ENCODE data around the gene PRRT2.
"Not testable (repeated sequence)": the region's sequence is repeated elsewhere in the genome, so short reads cannot be mapped to it uniquely, and the experiment has no call there.

Gene PRRT2

GRCh38 chr16:29790949-29791844 lies 20.8 kb upstream of the PRRT2 start:
- DNase-seq: no peak

- DNase-seq: no peak
Observed at GRCh38 chr16:29791845-29792807, 19.9 kb upstream of the PRRT2 start.

- DNase-seq: not testable (repeated sequence)
Observed at GRCh38 chr16:29793153-29793552, 18.8 kb upstream of the PRRT2 start.

- no peak for DNase-seq
Observed at GRCh38 chr16:29794231-29794710, 17.7 kb upstream of the PRRT2 start.

GRCh38 chr16:29802416-29802935 lies 9.5 kb upstream of the PRRT2 start:
- DNase-seq: no peak

- no peak for DNase-seq
Observed at GRCh38 chr16:29804020-29804419, 8.0 kb upstream of the PRRT2 start.

GRCh38 chr16:29804455-29805231 lies 7.3 kb upstream of the PRRT2 start:
- DNase-seq: peak in 1 of 2 experiments; percentile 59

- peak; percentile 97 to 98 for DNase-seq
Observed at GRCh38 chr16:29805232-29806098, 6.5 kb upstream of the PRRT2 start.

GRCh38 chr16:29806099-29806579 lies 5.9 kb upstream of the PRRT2 start, which contains the start of gene MAZ:
TSS of gene MAZ (plus strand) at chr16:29806529. CDS start at chr16:29806702, 173 bp downstream.
- peak in 1 of 2 experiments; percentile 78 for DNase-seq

- peak in 1 of 2 experiments; percentile 77 for DNase-seq
Observed at GRCh38 chr16:29806641-29807425, 5.2 kb upstream of the PRRT2 start.

GRCh38 chr16:29807426-29808218 lies 4.4 kb upstream of the PRRT2 start:
- DNase-seq: peak; percentile 84 to 86

GRCh38 chr16:29808219-29808900 lies 3.6 kb upstream of the PRRT2 start:
- DNase-seq: no peak

- no peak for DNase-seq
Observed at GRCh38 chr16:29809031-29809747, 2.8 kb upstream of the PRRT2 start.

- no peak for DNase-seq
Observed at GRCh38 chr16:29809850-29810698, 1.9 kb upstream of the PRRT2 start.

GRCh38 chr16:29810699-29811169 lies 1.3 kb upstream of the PRRT2 start:
- DNase-seq: no peak

- peak; percentile 74 to 92 for DNase-seq
Observed at GRCh38 chr16:29811170-29811895, 660 bp upstream of the PRRT2 start.
